ENCODE results near the gene C16orf78. TPM values are rescaled to one million over a fixed set of nuclear protein-coding genes. Genes with fewer than 3 reads are reported as not detected.

Gene C16orf78
- polyA plus RNA-seq, 1 donor (not counting 4 experiments of a cell fraction or from before 2014, with no cell fraction given): not detected

DNA sequence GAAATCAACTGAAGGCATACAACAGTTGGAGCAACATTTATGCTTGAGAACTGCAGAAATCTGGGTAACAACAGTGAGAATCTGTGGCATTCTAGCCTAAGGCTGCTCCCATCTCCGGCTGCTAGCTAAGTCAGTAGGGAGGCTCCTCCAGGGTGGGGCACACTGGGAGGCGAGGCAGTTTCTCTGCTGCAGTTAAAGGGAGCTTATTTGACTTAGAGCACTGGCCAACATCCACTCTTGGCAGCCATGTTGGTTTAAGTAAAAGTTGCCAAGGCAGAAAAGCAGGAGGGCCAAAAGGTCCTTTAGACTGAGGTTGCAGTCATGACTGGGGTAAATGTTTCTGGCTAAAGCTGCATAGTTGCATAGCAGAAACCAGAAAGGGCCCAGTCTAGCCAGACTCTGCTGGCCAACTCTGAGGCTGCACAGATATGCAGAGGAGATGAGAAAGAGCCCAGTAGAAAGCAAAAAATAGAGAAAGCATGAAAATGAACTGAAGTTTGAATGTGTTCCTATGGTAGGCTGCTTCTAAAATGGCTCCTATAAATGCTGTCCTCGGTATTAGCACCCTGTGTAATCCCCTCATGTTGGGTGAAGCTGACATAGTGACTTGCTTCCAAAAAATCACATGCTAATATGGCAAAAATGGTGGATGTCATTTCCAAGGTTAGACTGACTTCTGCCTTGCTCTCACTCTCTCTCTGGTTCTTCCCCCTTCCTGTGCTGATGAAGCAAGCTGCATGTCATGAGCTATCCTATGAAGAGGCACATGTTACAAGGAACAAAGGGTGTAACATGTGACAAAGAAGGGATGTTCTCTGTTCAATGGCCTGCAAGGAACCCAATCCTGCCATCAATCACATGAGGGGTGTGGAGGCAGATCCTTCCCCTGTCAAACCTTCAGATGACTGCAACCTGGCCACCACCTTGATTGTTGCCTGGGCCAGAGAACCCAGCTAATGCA is 3.7 kb upstream of the C16orf78 start:
- TF ChIP-seq EZH2 (IDR thresholded peaks at IDR 0.05; ENCODE audit: low read length): no peak
- TF ChIP-seq, protein P1, sequence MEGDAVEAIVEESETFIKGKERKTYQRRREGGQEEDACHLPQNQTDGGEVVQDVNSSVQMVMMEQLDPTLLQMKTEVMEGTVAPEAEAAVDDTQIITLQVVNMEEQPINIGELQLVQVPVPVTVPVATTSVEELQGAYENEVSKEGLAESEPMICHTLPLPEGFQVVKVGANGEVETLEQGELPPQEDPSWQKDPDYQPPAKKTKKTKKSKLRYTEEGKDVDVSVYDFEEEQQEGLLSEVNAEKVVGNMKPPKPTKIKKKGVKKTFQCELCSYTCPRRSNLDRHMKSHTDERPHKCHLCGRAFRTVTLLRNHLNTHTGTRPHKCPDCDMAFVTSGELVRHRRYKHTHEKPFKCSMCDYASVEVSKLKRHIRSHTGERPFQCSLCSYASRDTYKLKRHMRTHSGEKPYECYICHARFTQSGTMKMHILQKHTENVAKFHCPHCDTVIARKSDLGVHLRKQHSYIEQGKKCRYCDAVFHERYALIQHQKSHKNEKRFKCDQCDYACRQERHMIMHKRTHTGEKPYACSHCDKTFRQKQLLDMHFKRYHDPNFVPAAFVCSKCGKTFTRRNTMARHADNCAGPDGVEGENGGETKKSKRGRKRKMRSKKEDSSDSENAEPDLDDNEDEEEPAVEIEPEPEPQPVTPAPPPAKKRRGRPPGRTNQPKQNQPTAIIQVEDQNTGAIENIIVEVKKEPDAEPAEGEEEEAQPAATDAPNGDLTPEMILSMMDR (optimal IDR thresholded peaks at IDR 0.05 in 1 of 3, IDR thresholded peaks at IDR 0.05 in 1 of 3, conservative IDR thresholded peaks at IDR 0.05 in 1 of 3; ENCODE audit: extremely low read depth in 1 of 3, insufficient read depth in 2 of 3, low read length in 3 of 3): no peak
- Histone ChIP-seq H3K27ac (ENCODE audit: control insufficient read depth, insufficient read depth, low read length) (no peak overlapping the region), H3K4me2 (ENCODE audit: control insufficient read depth, extremely low read depth, insufficient read depth, low read depth, low read length) (no peak overlapping the region), H3K9ac (ENCODE audit: control insufficient read depth, extremely low read depth, insufficient read depth, low read length) (no peak overlapping the region), H3K4me3 (ENCODE audit: control insufficient read depth in 2 of 3, extremely low read depth in 1 of 3, insufficient read depth in 2 of 3, low read depth in 1 of 3, low read length in 3 of 3) (no peak overlapping the region), H3K27me3 (ENCODE audit: control insufficient read depth, extremely low read depth, insufficient read depth, low read length) (no peaks in the 10 kb centered on the region), H2AFZ (ENCODE audit: control insufficient read depth, low read length) (no peak overlapping the region), H3K9me3 (ENCODE audit: control insufficient read depth, low read depth, low read length) (no peaks in the 10 kb centered on the region), H3K9me1 (ENCODE audit: control insufficient read depth, extremely low read depth, insufficient read depth, low read length) (no peaks in the 10 kb centered on the region), H4K20me1 (ENCODE audit: control insufficient read depth, extremely low read depth, insufficient read depth, low read length) (no peaks in the 10 kb centered on the region), H3K36me3 (ENCODE audit: control insufficient read depth in 2 of 2, extremely low read depth in 1 of 2, insufficient read depth in 2 of 2, low read length in 2 of 2) (no peaks in the 10 kb centered on the region), H3K79me2 (ENCODE audit: control insufficient read depth, insufficient read depth, low read length) (no peaks in the 10 kb centered on the region), H3K4me1 (ENCODE audit: control insufficient read depth, extremely low read depth, insufficient read depth, low read length) (no peaks in the 10 kb centered on the region)
- FAIRE-seq: no peak
- dilution Hi-C loops (cut with MboI; ENCODE audit: extremely low pct_ligation_motif_present, low sequenced_read_pairs): no loop called here
- no peak for DNase-seq (ENCODE audit: low read depth, low spot score)

DNA sequence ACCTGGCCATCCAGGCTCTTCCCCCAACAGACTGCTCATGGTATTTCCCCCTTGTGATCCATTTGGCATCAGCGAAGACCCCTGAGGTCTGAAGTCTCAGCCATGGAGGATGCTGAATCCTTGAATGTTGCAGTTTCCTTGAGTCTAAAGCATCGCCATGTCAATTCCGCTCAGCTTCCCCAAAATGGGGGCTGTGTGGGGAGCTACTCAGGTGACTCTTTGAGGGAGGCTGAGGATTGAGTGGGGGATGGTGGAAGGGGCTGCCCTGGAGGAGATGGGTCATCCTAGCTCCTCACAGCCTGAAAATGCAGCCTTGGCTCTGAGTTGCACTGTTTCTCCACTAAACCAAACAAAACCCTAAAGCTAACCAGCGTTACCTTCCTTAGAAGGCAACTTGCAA is 2.6 kb downstream of the C16orf78 start:
- Histone ChIP-seq H3K4me2 (ENCODE audit: control insufficient read depth, extremely low read depth, insufficient read depth, low read depth, low read length) (no peak overlapping the region), H3K27me3 (ENCODE audit: control insufficient read depth, extremely low read depth, insufficient read depth, low read length) (no peaks in the 10 kb centered on the region), H3K9me3 (ENCODE audit: control insufficient read depth, low read depth, low read length) (no peaks in the 10 kb centered on the region), H3K79me2 (ENCODE audit: control insufficient read depth, insufficient read depth, low read length) (no peaks in the 10 kb centered on the region), H3K4me3 (ENCODE audit: control insufficient read depth in 2 of 3, extremely low read depth in 1 of 3, insufficient read depth in 2 of 3, low read depth in 1 of 3, low read length in 3 of 3) (no peak overlapping the region), H2AFZ (ENCODE audit: control insufficient read depth, low read length) (no peak overlapping the region), H3K9ac (ENCODE audit: control insufficient read depth, extremely low read depth, insufficient read depth, low read length) (no peak overlapping the region), H3K27ac (ENCODE audit: control insufficient read depth, insufficient read depth, low read length) (no peak overlapping the region), H3K36me3 (ENCODE audit: control insufficient read depth in 2 of 2, extremely low read depth in 1 of 2, insufficient read depth in 2 of 2, low read length in 2 of 2) (no peaks in the 10 kb centered on the region), H3K9me1 (ENCODE audit: control insufficient read depth, extremely low read depth, insufficient read depth, low read length) (no peaks in the 10 kb centered on the region), H3K4me1 (ENCODE audit: control insufficient read depth, extremely low read depth, insufficient read depth, low read length) (no peaks in the 10 kb centered on the region), H4K20me1 (ENCODE audit: control insufficient read depth, extremely low read depth, insufficient read depth, low read length) (no peaks in the 10 kb centered on the region)
- no peak for DNase-seq (ENCODE audit: low read depth, low spot score)
- TF ChIP-seq, protein P1 (optimal IDR thresholded peaks at IDR 0.05 in 1 of 3, IDR thresholded peaks at IDR 0.05 in 1 of 3, conservative IDR thresholded peaks at IDR 0.05 in 1 of 3; ENCODE audit: extremely low read depth in 1 of 3, insufficient read depth in 2 of 3, low read length in 3 of 3): no peak
- no peak for TF ChIP-seq EZH2 (IDR thresholded peaks at IDR 0.05; ENCODE audit: low read length)
- FAIRE-seq: no peak
- dilution Hi-C loops (cut with MboI; ENCODE audit: extremely low pct_ligation_motif_present, low sequenced_read_pairs): no loop called here

Measured in keratinocyte (primary cell).